Tibial nerve (tissue), 4 donors: Measurements from ENCODE around the gene GRIK4. TPM values are rescaled to one million over a fixed set of nuclear protein-coding genes. Genes with fewer than 3 reads are reported as not detected.
"Not testable (repeated sequence)": the region's sequence is repeated elsewhere in the genome, so short reads cannot be mapped to it uniquely, and the experiment has no call there.

Experiments
- DNase-seq, 2 donors: peaks; one replicate each; pipeline ENCODE4 v3.0.0-alpha.2; 2019; ENCODE audit warnings: low spot score in 2 of 2
- H3K27ac ChIP-seq, 4 donors: fragments of 200-600 bp; sonication (generic) in 3 of 4; one replicate each; pipeline ENCODE4 v1.5.1; 2017 to 2019; ENCODE audit warnings: mild to moderate bottlenecking in 1 of 4
- H3K27me3 ChIP-seq, 2 donors: fragments of 200-600 bp; sonication (generic) in 1 of 2; one replicate each; pipeline versions ENCODE4 v1.5.1 to v1.6.0; 2017 to 2019
- H3K36me3 ChIP-seq, 3 donors: fragments of 200-600 bp; sonication (generic); one replicate each; pipeline ENCODE4 v1.5.1; 2018 to 2019
- H3K4me1 ChIP-seq, 4 donors: fragments of 200-600 bp; sonication (generic) in 3 of 4; one replicate each; pipeline ENCODE4 v1.5.1; 2017 to 2019
- H3K4me3 ChIP-seq, 4 donors: fragments of 200-600 bp; sonication (generic) in 3 of 4; one replicate each; pipeline ENCODE4 v1.5.1; 2017 to 2019; ENCODE audit warnings: mild to moderate bottlenecking in 1 of 4, moderate library complexity in 1 of 4
- H3K9me3 ChIP-seq, 4 donors: fragments of 200-600 bp; sonication (generic) in 3 of 4; one replicate each; pipeline ENCODE4 v1.5.1; 2017 to 2019
- EP300 ChIP-seq, 2 donors: sonication (generic); formaldehyde crosslinking; IDR thresholded peaks; one replicate each; pipeline ENCODE4 v1.6.1; 2017; ENCODE audit warnings: antibody characterized with exemption in 2 of 2, mild to moderate bottlenecking in 1 of 2
- POLR2A ChIP-seq, 2 donors: fragments of 450-650 bp; IDR thresholded peaks; one replicate each; pipeline ENCODE4 v1.6.1; 2017; ENCODE audit warnings: antibody characterized with exemption in 2 of 2, mild to moderate bottlenecking in 2 of 2, moderate library complexity in 2 of 2
- WGBS, 2 donors: methylation state at CpG; one replicate each; pipeline ENCODE4 v1.1.5; 2018; 5-methylcytosine and 5-hydroxymethylcytosine counted together
- total RNA-seq, 4 donors: library from RNA; depleted of rRNA; stranded (reverse); fragments of >200 nt; gene quantifications; one replicate each; pipeline ENCODE4 v1.1.0, GENCODE V29; 2016
- TF ChIP-seq, protein P1 (sequence below), 5 experiments: fragments of 200-600 bp in 3 of 5; fragments of 450-650 bp in 2 of 5; sonication (generic) in 3 of 5; IDR thresholded peaks; one replicate each; pipeline ENCODE4 v1.5.1; 2016 to 2019; ENCODE audit warnings: antibody characterized with exemption in 5 of 5, mild to moderate bottlenecking in 3 of 5, moderate library complexity in 2 of 5

GRIK4 gene
- total RNA-seq, 4 donors from 2014 or later, result 0.22 to 0.98 TPM; not detected in 2

DNA sequence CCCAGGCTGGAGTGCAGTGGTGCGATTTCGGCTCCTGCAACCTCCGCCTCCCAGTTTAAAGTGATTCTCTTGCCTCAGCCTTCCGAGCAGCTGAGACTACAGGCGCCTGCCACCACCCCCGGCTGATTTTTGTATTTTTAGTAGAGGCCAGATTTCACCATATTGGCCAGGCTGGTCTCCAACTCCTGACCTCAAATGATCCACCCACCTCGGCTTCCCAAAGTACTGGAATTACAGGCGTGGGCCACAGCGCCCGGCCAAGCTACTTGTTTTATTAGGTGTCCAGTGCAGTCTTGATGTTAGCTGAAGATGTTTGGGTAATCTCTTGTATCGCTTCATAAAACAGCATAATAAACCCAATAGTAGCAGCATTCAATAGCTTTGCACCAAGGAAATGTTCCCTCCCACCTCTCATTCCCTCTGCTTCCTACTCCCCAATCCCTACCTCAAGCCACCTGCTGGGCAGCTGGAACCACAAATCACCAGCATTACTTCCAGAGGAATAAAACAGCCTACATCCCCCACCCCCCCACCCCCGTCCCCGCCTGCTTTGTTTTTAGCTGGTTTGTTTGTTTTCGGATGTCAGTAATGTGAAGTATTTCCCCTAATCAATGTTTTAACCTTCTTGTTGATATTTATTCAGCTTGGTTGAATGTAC lies 11.0 kb upstream of the GRIK4 start:
- Histone ChIP-seq H3K4me1 (peaks cover 0 to 5% (median 0%) of the 10 kb centered on the region in 4 donors), H3K9me3 (no peaks in the 10 kb centered on the region), H3K27me3 (peaks cover 0 to 13% of the 10 kb centered on the region in 2 donors), H3K4me3 (no peak overlapping the region), H3K36me3 (no peaks in the 10 kb centered on the region), H3K27ac (no peak overlapping the region)
- TF ChIP-seq EP300 (IDR thresholded peaks at IDR 0.05) (no peak), POLR2A (IDR thresholded peaks at IDR 0.05) (no peak)
- TF ChIP-seq, protein P1, sequence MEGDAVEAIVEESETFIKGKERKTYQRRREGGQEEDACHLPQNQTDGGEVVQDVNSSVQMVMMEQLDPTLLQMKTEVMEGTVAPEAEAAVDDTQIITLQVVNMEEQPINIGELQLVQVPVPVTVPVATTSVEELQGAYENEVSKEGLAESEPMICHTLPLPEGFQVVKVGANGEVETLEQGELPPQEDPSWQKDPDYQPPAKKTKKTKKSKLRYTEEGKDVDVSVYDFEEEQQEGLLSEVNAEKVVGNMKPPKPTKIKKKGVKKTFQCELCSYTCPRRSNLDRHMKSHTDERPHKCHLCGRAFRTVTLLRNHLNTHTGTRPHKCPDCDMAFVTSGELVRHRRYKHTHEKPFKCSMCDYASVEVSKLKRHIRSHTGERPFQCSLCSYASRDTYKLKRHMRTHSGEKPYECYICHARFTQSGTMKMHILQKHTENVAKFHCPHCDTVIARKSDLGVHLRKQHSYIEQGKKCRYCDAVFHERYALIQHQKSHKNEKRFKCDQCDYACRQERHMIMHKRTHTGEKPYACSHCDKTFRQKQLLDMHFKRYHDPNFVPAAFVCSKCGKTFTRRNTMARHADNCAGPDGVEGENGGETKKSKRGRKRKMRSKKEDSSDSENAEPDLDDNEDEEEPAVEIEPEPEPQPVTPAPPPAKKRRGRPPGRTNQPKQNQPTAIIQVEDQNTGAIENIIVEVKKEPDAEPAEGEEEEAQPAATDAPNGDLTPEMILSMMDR (IDR thresholded peaks at IDR 0.05), result no peak
- WGBS, 2 donors, result 36 to 42% methylated on average over 13 of the region's 14 CpGs
- DNase-seq, result peak in 1 of 2 donors; percentile 23

DNA sequence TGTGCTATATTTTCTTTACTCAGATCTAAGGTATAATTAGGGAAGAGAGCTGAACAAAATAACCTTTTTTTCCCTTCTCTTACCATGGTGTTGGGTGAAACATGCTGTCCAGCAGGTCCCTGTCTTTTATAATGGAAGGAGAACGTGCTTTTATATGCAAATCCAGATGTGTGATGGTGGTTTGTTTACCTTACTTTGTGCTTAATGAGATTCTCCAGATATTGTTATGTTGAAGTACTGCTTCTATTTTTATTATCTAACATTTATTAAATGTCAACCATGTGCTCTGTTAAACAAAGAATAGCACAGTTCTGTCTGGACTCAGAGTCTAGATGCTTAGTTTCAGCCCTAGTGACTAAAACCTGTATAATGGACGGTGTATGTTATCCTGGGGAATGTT lies 10.1 kb upstream of the GRIK4 start:
- DNase-seq, result no peak
- H3K27ac ChIP-seq, result no peak overlapping the region
- no peaks in the 10 kb centered on the region for H3K9me3 ChIP-seq
- peaks cover 0 to 5% (median 0%) of the 10 kb centered on the region in 4 donors for H3K4me1 ChIP-seq
- H3K27me3 ChIP-seq, result peaks cover 0 to 20% of the 10 kb centered on the region in 2 donors
- H3K36me3 ChIP-seq, result no peaks in the 10 kb centered on the region
- TF ChIP-seq EP300 (IDR thresholded peaks at IDR 0.05) (no peak), POLR2A (IDR thresholded peaks at IDR 0.05) (no peak)
- TF ChIP-seq, protein P1 (IDR thresholded peaks at IDR 0.05), result no peak
- no peak overlapping the region for H3K4me3 ChIP-seq
- 46 to 48% methylated on average over 2 of the region's 2 CpGs for WGBS, 2 donors

DNA sequence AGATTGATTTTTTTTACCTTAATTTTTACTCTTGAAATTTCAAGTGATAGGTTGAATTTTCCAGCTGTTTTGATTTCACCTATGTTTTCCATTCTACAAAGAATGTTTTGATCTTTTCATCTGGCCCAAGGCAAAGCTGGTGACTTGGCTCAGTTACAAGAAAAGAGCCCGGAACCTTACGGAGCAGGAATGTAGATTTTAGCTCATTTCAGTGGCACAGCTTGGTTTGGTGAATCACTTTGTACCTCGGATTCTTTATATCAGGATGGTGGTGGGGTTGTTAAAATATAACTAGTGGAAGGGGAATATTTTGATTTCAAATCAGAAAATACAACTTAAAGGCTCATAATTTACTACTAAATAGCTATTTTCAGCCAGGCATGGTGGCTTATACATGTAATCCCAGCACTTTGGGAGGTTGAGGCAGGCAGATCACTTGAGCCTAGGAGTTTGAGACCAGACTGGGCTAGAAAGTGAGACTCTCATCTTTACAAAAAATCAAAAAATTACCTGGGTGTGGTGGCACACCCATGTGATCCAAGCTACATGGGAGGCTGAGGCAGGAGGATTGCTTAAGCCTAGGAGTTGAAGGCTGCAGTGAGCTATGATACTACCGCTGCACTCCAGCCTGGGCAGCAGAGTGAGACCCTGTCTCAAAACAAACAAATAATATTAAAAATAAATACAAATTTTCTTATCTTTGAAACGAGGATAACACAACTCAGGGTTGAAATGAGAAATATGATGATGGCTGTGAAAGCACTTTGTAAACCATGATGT lies 9.4 kb upstream of the GRIK4 start:
- TF ChIP-seq POLR2A (IDR thresholded peaks at IDR 0.05) (no peak), EP300 (IDR thresholded peaks at IDR 0.05) (no peak)
- TF ChIP-seq, protein P1 (IDR thresholded peaks at IDR 0.05), result no peak
- Histone ChIP-seq H3K27ac (no peak overlapping the region), H3K36me3 (no peaks in the 10 kb centered on the region), H3K4me3 (no peak overlapping the region), H3K4me1 (peaks cover 0 to 5% (median 0%) of the 10 kb centered on the region in 4 donors), H3K27me3 (peaks cover 0 to 27% of the 10 kb centered on the region in 2 donors), H3K9me3 (no peaks in the 10 kb centered on the region)
- 76 to 81% methylated on average over 5 of the region's 5 CpGs for WGBS, 2 donors
- DNase-seq, result no peak

DNA sequence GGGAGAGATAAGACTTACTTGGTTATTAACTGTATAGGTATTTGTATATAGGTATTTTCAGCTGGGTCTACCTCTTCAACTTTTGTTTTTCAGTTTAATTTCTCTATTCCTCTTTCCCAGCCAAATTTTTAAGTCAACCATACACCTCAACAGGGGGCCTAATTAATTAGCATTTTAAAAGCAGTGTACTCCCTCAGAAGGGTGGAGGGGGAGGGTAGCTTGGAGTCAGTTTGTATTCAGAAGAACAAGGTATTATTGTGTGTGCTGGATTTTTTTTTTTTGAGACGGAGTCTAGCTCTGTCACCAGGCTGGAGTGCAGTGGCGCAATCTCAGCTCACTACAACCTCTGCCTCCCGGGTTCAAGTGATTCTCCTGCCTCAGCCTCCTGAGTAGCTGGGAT lies 8.0 kb upstream of the GRIK4 start:
- not testable (repeated sequence) for H3K4me3 ChIP-seq, DNase-seq, H3K9me3 ChIP-seq, H3K27ac ChIP-seq, H3K4me1 ChIP-seq, H3K36me3 ChIP-seq
- peaks cover 0 to 40% of the 10 kb centered on the region in 2 donors for H3K27me3 ChIP-seq
- 50 to 55% methylated on average over 3 of the region's 3 CpGs for WGBS, 2 donors

DNA sequence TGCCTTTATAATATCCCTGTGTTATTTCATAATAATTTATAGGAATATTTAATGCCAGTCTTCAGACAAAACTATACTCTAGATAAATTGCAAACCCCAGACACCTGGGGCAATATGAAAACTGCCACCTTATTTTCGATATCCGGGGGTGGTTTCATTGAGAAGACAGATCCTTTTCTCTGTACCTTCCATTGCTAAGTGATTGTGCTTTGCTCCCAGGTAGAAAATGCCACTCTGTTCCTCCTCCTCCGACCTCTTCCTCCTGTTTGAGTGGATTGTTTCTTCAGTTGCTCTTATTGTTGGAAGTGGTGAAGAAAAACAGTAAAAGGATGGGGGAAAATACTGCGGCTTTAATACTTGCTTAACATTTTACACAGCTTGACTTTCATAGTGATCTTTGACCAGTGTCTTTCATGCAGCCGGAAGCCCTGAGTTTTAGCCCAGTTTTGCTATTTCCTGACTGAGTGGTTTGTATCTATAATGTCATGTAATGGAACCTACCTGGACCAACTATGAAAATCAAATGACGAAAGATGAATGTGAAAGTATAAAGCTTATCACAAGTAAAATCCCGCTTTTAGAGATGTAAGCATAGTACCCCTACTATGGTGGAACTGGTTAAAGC lies 5.6 kb upstream of the GRIK4 start:
- Histone ChIP-seq H3K4me3 (no peak overlapping the region), H3K9me3 (no peaks in the 10 kb centered on the region), H3K27ac (no peak overlapping the region), H3K4me1 (no peaks in the 10 kb centered on the region), H3K27me3 (peaks cover 0 to 53% of the 10 kb centered on the region in 2 donors), H3K36me3 (no peaks in the 10 kb centered on the region)
- TF ChIP-seq POLR2A (IDR thresholded peaks at IDR 0.05) (no peak), EP300 (IDR thresholded peaks at IDR 0.05) (no peak)
- TF ChIP-seq, protein P1 (IDR thresholded peaks at IDR 0.05), result no peak
- 83 to 86% methylated on average over 7 of the region's 7 CpGs for WGBS, 2 donors
- no peak for DNase-seq
